GM11168 (cell line): ENCODE results near the gene FASN.
"Not testable (repeated sequence)": the region's sequence is repeated elsewhere in the genome, so short reads cannot be mapped to it uniquely, and the experiment has no call there.

Experiments
- in situ Hi-C: fragments of 300-500 bp; cut with MboI; formaldehyde crosslinking; loops from one replicate; pipeline ENCODE4 v1.12.0; 2022; ENCODE audit warnings: low sequenced_read_pairs; ENCODE audit not compliant: unreplicated experiment

The FASN gene

DNA sequence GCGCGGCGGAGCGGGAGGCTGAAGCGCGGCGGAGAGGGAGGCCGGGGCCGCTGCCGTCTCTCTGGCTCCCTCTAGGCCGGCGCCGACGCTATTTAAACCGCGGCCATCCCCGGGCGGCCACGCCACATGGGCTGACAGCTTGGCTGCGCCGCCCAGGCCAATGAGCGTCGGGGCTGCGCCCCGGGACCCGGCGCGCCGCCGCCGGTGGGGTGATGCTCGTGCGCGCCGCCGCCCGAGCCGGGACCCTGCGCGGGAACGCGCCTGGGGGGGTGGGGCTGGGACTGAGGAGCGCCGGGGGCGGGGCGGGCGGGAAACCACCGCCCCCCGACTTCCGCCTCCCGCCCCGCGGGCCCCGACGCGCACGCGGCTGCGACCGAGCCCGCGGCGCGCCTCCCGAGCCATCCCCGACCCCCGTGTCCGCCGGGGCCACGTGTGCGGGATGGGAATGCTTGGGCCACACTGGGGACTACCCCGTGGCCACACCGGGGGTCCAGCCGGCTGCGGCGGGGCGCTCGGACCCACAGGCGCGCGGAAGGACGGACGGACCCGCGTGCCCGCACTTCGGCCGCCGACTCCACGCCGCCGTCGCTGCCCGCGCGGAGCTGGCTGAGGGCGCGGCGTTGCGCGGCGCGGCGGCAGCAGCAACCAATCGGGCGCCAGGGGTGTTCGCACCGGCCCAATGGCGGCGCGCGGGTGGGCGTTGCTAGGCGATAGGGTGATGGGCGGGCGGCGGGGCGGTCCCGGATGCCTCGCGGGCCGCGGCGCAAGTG lies at the start of gene FASN:
Gene FASN (minus strand): TSS at position 68 of the 770 bp plus-strand sequence. CDS start 1,791 bp downstream, outside the sequence.
- in situ Hi-C loops, result no loop called here

DNA sequence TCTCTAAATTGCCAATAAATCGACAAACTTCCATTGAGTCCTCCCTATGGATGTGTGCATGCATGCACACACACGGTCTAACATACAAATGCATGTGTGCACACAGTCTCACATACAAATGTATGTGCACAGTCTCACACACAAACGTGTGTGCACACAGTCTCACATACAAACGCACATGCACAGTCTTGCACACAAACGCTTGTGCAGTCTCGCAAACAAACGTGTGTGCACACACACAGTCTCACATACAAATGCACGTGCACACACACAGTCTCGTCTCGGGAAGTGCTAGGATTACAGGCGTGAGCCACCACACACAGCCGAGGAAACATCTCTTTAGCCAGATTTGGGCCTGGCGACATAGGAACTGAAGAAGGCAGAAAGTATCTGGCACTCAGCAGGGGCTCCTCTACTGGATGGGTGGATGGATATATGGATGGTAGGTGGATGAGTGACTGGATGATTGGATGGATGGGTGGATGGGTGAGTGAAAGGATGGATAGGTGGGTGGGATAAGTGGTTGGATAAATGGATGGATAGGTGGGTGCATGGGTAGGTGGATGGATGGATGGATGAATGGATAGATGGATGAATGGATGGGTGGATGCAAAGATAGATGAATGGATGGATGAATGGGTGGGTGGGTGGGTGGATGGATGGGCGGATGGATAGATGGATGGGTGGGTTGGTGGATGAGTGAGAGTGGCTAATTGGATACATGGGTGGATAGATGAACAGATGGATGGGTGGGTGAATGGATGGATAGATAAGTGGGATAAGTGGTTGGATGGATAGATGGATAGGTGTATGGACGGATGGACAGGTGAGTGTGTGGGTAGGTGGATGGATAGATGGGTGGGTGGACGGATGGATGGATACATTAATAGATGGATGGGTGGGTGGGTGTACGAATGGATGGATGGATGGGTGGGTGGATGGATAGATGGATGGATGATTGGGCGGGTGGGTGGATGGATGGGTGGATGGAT lies 48.9 kb upstream of the FASN start:
- in situ Hi-C loops, result no loop called here

DNA sequence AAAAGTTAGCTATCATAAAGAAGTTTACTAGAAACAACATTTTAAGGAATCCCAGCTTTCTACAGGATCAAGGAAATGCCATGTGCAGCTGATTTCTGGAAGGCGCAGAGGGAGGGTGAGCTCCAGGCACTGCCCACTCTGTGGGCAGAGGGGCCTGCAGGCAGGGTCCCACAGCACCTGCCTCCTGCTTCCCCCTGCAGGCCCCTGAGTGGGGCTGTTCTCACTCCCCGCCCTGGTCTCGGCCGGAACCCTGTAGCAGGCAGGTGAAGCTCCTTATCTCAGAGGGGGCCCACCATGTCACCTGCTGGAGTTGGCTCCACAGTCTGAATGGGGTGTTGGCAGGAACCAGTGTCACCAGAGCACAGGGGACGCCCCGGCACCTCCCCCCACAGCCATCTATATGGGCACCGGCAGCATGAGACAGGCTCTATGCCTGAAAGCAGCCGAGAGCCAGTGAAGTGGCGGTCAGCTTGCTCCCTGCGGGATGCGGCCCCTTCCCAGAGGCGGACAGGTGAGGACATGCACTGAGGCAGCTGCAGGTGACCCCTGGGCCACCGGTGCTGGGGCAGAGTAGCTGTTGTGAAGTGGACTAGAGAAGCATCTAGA lies 47.6 kb upstream of the FASN start:
- in situ Hi-C loops, result no loop called here

DNA sequence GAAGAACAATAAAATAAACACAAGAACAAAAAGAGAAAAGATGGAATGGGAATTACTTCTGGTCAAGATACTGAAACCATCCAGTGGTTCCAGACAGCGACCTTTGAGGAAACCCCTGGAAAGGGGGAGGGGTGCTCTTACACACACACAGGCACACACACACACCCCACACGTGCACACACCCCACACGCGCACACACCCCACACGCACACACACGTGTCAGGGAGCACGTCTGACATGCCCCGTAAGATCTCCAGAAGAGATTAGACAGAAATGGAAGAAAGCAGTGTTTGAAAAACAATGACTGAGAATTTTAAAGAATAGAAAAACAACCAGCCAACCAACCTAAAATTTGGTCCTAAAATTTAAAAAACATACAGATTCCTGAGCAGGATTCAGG lies 45.3 kb upstream of the FASN start:
- in situ Hi-C loops, result no loop called here

DNA sequence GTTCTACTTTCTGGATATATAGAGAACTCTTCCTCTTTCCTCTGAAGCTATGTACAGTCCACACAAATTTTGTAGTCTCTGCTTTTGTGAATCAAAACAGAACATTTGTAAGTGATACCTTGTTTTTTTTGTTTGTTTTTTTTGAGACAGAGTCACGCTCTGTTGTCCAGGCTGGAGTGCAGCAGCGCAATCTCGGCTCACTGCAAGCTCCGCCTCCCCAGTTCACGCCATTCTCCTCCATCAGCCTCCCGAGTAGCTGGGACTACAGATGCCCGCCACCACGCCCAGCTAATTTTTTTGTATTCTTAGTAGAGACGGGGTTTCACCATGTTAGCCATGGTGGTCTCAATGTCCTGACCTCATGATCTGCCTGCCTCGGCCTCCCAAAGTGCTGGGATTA lies 41.9 kb upstream of the FASN start:
- in situ Hi-C loops, result not testable (repeated sequence)

DNA sequence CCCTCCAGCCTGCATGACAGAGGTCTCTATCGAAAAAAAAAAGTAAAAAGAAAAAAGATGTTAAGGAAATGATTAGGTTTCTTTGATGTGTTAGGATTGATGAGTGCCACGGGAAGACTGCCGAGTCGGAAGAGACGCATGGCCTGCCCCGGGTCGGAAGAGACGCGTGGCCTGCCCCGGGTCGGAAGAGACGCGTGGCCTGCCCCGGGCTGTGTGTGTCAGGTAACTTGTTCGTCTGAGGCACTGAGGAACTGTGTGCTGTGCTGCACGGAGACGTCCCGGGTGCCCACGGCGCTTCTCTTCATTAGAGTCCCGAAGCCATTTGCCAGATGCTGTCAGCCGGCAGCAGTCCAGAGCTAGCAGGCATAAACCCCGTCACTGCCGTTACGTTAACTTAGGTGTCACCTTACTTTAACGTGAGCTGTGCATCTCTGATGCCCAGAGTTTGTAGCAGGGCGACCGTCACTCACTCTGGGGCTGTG lies 40.5 kb upstream of the FASN start:
- in situ Hi-C loops, result no loop called here

DNA sequence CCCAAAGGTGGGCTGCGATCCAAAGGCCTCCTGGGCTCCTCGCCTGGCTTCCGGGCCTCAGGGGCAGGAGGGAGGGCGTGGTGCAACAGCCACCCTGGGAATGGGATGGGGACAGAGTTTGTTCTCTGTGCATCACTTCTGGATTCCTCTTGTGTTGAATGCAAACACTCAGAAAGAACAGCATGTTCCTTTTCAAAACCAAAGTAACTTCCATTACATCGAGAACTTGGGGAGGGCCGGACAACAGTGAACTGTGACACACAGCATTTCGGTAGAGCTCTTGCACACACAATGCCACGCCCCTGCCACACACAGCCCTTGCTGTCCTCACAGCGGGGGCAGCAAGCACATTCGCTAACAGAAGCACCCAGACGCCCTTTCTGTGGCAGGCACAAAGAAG lies 36.1 kb upstream of the FASN start:
- in situ Hi-C loops, result no loop called here

DNA sequence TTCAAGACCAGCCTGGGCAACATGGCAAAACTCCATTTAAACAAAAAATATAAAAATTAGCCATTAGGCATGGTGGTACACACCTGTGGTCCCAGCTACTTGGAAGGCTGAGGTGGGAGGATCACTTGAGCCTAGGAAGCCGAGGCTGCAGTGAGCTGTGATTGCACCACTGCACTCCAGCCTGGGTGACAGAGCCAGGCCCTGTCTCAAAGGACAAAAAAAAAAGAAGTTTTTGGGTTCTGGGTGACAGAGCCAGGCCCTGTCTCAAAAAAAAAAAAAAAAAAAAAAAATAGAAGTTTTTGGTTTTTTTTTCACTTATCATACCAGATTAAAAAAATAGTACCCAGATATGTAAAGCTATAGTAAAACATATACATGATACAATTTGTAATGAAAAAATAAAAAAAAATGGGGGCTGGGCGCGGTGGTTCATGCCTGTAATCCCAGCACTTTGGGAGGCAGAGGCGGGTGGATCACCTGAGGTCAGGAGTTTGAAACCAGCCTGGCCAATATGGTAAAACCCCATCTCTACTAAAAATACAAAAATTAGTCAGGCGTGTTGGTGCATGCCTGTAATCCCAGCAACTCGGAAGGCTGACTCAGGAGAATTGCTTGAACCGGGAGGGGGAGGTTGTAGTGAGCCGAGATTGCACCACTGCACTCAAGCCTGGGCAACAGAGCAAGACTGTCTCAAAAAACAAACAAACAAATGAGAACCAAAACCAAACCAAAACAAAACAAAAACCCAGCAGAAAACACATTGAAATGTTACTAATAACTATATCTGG lies 35.3 kb upstream of the FASN start:
- in situ Hi-C loops, result not testable (repeated sequence)

DNA sequence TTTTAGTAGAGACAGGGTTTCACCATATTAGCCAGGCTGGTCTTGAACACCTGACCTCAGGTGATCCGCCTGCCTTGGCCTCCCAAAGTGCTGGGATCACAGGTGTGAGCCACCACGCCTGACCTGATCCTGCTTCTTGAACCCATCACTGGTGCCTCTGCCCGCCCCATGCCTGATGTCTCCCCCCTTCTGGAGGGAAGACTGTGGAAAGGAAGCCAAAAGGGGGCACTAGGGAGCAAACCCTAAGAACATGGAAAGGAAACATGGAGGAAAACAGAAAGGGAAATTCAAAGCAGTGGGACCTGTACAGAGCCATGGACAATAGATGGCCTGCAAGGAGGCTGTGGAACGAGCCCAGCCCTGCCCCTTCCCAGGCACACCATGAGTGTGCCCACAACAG lies 31.1 kb upstream of the FASN start:
- in situ Hi-C loops, result no loop called here

DNA sequence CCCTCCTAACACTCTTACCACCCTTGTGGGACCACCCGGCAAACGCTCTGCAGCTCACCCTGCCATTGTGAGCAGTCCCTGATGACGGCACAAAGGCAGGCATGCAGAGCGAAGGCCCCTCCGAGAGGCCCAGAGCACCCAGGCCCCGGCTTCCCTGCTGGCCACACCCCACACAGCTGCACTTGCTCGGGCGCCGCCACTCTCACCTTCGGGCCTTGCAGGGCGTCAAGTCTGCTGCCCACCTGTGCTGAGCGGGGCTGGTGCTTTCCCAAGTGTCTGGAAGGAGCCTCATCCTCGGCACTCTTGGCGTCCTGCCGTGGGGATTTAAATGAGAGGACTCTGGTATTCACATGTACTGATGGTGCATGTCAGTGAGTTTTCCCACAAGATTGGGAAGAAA lies 30.3 kb upstream of the FASN start:
- in situ Hi-C loops, result no loop called here

DNA sequence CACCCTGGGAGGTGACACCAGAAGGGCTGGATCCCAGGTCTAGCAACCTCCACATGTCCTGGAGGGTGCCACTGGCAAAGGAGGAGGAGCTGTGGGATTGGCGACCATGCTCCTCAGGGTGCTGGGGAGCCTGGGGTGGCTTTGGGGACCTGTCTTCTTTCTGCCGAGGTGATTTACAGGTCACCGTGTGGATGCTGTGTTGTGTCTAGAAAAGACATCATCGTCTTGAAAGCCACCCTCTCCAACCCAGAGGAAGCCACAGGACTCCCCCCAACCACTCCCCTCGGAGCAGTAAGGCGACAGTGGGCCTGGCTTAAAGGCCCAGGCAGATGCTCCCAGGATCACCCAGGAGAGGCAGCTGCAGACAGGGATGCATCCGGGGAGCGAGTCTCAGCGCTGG lies 29.7 kb upstream of the FASN start:
- in situ Hi-C loops, result no loop called here

DNA sequence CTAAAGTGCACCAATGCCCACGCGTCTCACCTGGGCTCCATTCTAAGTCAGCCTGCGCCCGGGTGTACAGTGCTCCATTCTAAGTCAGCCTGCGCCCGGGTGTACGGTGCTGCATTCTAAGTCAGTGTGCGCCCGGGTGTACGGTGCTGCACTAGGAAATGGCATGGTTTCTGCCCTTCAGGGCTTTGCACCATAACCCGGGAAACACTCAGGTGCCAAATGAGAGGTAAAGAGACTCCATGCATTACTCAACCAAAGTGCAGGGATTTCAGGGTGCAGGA lies 29.2 kb upstream of the FASN start:
- in situ Hi-C loops, result no loop called here

DNA sequence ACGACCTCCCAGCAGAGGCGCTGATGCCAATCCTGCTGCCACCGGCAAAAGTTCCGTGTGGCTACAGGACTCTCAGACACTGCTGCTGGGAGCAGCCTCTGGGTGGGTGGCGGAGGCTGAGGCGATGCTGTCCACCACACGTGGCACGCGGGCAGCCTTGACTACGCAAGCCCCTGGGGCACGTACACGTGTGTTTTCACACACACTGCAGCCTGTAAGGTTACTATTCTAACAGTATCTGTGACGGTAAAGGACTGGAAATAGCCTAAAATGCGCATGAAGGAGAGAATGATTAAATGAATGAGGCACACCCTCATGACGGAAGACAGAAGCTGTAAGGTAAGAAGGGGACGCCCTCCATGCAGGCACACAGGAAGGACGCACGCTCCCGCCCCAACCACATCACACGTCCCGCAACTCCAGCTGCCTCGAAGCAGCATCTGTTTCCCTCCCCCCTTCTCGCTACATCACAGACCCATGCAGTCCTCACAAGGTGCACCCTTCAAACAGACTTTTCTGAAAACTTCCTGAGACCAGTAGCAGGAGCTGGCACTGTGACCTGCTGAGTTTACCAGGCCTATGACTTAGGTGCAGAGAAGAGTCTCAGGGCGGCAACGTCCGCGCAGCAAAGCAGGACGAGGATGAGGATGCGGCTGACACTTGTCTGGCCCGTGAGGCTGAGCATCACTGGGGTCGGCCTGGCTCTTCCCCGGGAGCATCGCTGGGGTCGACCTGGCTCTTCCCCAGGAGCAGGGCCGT lies 28.7 kb upstream of the FASN start:
- in situ Hi-C loops, result no loop called here

DNA sequence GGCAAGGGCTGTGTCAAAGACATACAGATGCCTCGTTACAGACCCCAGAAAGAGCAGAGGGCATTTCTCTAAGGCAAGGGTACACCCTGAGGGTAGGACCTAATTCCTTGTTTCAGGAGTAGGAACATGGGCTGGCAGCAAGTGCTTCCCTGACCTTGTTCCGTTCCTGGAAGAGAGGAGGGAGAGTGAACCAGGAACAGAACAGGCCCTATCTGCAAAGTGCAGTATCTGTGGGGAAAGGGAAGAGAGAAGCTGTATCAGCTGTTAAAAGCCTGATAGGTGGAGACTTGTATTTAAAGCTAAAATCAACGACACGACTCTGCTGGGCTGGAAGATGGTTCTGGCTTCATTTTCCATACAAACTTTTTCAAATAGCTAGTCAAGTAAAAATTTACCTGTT lies 26.1 kb upstream of the FASN start:
- in situ Hi-C loops, result no loop called here

DNA sequence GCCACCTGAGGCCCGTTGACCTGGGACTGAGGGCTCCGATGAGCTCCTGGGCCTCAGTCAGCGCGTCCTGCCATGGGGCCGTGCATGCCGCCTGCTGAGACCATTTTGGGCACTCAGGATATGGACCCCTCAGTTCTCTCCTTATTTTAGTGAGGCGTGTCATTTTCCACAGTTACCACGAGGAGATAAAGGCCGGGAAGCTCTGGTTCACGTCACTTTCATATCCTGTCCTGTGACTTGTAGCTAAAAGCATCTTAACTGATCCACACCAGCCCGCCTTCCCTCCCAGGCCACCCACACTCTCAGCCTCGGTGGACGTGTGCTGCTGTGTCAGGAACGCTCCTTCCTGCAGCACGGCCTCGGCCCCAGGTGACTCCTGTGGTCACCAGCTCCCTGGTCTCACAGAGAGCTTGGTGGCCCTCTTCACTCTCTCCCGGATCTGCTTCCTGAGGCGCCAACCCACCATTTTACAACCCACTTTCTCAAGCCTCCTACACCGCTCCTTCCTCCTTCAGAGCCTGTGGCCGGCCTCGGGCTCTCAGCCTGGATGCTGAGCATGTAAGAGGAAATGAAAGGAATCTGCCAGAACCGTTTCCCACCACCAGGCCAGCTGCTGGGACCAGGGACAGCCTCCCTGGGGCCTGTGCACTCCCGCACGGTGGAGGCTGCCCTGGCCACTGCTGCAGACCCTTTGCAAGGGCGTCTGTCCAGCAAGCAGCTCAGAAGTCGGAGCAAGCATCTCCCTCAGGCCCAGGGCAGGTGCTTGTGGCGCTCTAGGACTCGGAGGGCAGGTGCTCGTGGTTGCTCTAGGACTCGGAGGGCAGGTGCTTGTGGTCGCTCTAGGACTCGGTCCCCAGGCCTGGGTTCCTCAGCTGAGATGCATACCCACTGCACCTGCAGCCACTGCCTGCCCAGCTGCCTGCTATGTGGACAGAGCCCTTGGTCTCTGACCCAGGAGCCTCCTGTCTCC lies 23.9 kb upstream of the FASN start:
- in situ Hi-C loops, result no loop called here

DNA sequence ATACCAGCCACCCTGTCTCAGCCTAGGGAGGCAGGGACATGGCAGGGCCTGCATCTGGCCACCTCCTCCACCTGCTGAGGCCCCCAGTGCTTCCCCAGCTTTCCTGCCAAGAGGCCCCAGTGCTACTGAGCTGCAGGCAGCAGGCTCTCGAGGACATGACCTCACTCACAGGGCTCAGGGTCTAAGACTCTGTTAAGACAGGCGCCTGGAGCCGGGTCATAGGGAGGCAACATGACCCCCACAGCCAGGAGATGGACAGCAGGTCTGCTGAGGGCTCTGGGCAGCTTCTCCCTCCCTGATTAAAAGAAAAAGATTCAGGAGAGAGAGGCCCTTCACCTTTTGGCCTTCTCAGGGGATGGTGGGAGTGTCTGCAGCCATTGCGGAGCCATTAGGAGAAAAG lies 23.2 kb upstream of the FASN start:
- in situ Hi-C loops, result no loop called here

DNA sequence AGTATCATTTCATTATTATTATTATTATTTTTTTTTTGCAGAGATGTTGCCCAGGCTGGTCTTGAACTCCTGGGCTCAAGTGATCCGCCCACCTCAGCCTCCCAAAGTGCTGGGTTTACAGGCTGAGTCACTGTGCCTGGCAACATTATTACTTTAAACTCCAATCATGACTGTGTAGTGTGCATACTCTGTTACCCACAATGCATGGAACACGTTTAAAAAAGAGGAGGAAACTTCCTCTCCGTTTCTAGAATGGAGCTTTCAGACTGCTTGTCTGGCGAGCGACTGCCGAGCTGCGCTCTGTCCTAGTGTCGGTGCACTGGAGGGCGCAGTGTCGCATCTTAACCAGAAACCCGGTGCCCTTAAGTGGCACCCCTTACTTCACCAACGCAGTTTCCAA lies 22.1 kb upstream of the FASN start:
- in situ Hi-C loops, result no loop called here

DNA sequence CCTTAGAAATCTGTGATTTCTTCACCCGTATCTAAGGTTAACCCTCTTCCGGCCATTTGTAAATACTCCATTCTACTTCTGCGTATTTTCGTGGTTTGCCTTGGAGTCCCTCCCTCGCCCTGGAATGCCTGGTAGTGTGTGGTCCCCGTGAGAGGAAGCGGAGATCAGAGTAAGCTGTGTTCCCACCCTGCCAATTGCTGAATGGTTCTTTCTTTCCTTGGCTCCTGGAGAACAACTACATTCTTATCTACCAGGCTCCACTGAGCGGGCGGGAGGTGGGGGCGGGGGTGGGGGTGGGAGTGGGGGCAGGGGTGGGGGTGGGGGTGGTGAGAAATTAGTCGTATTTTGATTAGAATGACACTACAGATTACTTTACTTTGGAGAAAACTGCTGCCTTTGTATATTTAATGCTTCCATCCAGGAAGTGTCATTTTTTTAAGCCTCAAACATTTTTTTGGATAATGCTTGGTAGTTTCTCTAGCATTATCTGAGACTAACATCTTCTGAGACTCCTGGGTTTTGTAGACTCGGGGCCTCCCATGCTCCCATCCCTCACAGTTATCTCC lies 20.9 kb upstream of the FASN start:
- in situ Hi-C loops, result no loop called here
